Measurements from ENCODE around the gene MID1. TPM values are rescaled to one million over a fixed set of nuclear protein-coding genes. Genes with fewer than 3 reads are reported as not detected.
A peak's percentile ranks its signal among the peaks of the same experiment; 100 is the strongest.

The MID1 gene
- polyA plus RNA-seq, 2 of the 4 experiments (the other 2 are of a cell fraction) = 59.5 to 106 TPM

DNA sequence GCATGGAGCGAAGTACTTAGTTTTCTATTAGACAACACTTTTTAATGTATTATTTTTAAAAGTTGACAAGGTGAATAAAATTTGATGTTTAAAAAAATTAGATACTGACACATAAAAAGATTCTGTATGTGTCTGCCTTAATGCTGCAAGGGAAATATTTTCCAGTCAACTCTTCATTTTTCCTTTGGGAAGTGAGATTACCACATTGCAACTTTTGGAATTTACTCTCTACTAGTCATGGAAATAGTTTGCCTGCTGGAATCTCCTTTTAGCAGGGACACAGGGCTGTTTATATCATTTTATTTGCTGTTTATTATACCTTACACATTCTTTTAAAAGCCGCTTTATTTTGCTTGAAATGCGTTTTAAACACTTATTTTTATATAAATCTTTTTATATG lies 135.1 kb downstream of the MID1 start:
- no peak for TF ChIP-seq KDM1A (IDR thresholded peaks at IDR 0.05; ENCODE audit: low read depth)
- TF ChIP-seq CHD2 (IDR thresholded peaks at IDR 0.05; ENCODE audit: low read length, partially characterized antibody) = no peak
- TF ChIP-seq CHD4 (IDR thresholded peaks at IDR 0.05; ENCODE audit: borderline replicate concordance) = no peak
- TF ChIP-seq BHLHE40 (IDR thresholded peaks at IDR 0.05; ENCODE audit: low read depth, low read length) = no peak
- no peak for TF ChIP-seq KDM5A (IDR thresholded peaks at IDR 0.05)
- no peak for TF ChIP-seq HOXB5 (CRISPR knock-in tag; IDR thresholded peaks at IDR 0.05)
- TF ChIP-seq HOXA7 (CRISPR knock-in tag; IDR thresholded peaks at IDR 0.05) = no peak
- TF ChIP-seq ZC3H11A (IDR thresholded peaks at IDR 0.05) = no peak
- TF ChIP-seq POLR2A (IDR thresholded peaks at IDR 0.05; ENCODE audit: low read length) = no peak
- TF ChIP-seq EHMT2 (IDR thresholded peaks at IDR 0.05; ENCODE audit: low read depth) = no peak
- no peak for TF ChIP-seq ZSCAN20 (CRISPR knock-in tag; IDR thresholded peaks at IDR 0.05)
- Histone ChIP-seq H3K27ac (peak overlapping the region; percentile 65 to 84), H3K4me1 (peaks cover 48% of the 10 kb centered on the region), H3K4me2 (peak overlapping the region; percentile 73), H3K9me3 (no peaks in the 10 kb centered on the region), H3K4me3 (0 out of 3 replicates have a peak overlapping the region, but pooled peaks have one; percentile 2)
- FAIRE-seq (peak; percentile 95), ATAC-seq (peak in 1 of 2 experiments; percentile 18; a peak in 1 of 6 replicates), DNase-seq (ENCODE audit: low read depth in 1 of 2, low spot score in 1 of 2) (no peak)
- WGBS (ENCODE audit: missing lambda C conversion rate) = 81% methylated on average over 3 of the region's 3 CpGs
- POLR2A ChIA-PET = no interaction called here
- CTCF ChIA-PET = interaction anchor here (1.4 kb wide), 1 partner anchor 296 kb away, joined by 3 read pairs; no protein-coding TSS in a partner anchor

DNA sequence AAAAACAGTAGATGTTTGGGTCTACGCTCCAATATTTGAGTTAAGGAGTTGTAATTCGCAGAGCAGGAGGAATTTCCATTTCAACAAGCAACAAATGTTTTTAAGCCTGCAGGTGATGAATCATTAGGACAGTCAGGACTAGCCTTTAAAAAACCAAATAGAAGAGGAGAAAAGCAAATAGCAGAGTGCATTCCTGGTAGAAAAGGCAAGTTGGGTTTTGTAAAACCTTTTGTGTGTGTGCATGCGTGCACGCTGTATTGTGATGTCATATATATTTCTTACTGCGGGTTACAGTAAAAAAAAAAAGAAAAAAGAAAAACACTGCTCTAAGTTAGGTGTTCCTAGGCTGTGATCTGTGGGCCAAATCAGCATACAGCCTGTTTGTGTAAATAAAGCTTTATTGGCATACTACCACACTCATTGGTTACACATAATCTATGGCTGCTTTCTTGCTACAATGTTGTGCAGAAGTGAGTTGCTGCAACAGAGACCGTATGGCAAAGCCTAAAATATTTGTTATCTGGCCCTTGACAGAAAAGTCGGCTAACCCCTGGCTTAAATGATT lies 135.6 kb downstream of the MID1 start:
- WGBS (ENCODE audit: missing lambda C conversion rate) = 5% methylated on average over 7 of the region's 7 CpGs
- ATAC-seq = peak; percentile 71 to 82; a peak in 5 of 6 replicates
- ChIA-PET CTCF (interaction anchor here (1.4 kb wide), 1 partner anchor 295 kb away, joined by 3 read pairs; no protein-coding TSS in a partner anchor), POLR2A (no interaction called here)
- Histone ChIP-seq H3K4me3 (0 out of 3 replicates have a peak overlapping the region, but pooled peaks have one; percentile 2), H3K4me2 (peak overlapping the region; percentile 73), H3K4me1 (peaks cover 48% of the 10 kb centered on the region), H3K27ac (peak overlapping the region; percentile 65 to 84), H3K9me3 (no peaks in the 10 kb centered on the region)
- no peak for TF ChIP-seq RNF2 (IDR thresholded peaks at IDR 0.05; ENCODE audit: borderline replicate concordance, low read depth)
- no peak for TF ChIP-seq RCOR1 (IDR thresholded peaks at IDR 0.05; ENCODE audit: low read depth, low read length)
- peak; percentile 50; the same call in 1 of the 2 replicates for TF ChIP-seq FOSL2 (IDR thresholded peaks at IDR 0.05)
- peak; percentile 49; the same call in 1 of the 2 replicates for TF ChIP-seq FOSL2 (CRISPR knock-in tag; IDR thresholded peaks at IDR 0.05)
- TF ChIP-seq JUNB (IDR thresholded peaks at IDR 0.05) = peak; percentile 47
- TF ChIP-seq, protein P1, sequence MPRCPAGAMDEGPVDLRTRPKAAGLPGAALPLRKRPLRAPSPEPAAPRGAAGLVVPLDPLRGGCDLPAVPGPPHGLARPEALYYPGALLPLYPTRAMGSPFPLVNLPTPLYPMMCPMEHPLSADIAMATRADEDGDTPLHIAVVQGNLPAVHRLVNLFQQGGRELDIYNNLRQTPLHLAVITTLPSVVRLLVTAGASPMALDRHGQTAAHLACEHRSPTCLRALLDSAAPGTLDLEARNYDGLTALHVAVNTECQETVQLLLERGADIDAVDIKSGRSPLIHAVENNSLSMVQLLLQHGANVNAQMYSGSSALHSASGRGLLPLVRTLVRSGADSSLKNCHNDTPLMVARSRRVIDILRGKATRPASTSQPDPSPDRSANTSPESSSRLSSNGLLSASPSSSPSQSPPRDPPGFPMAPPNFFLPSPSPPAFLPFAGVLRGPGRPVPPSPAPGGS (IDR thresholded peaks at IDR 0.05) = 0 out of 3 replicates have a peak, but pooled peaks have one; percentile 27
- TF ChIP-seq CEBPB (IDR thresholded peaks at IDR 0.05) = peak; percentile 13 to 22; a peak in 1 of 4 replicates
- TF ChIP-seq, protein P2, sequence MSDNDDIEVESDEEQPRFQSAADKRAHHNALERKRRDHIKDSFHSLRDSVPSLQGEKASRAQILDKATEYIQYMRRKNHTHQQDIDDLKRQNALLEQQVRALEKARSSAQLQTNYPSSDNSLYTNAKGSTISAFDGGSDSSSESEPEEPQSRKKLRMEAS (IDR thresholded peaks at IDR 0.05) = peak; percentile 60
- no peak for TF ChIP-seq HOXA7 (CRISPR knock-in tag; IDR thresholded peaks at IDR 0.05)
- TF ChIP-seq NPAS2 (CRISPR knock-in tag; IDR thresholded peaks at IDR 0.05; ENCODE audit: borderline replicate concordance) = no peak
- no peak for TF ChIP-seq HDAC2 (IDR thresholded peaks at IDR 0.05)
- TF ChIP-seq JUN (IDR thresholded peaks at IDR 0.05) = 0 out of 5 replicates have a peak, but pooled peaks of 1 of the 2 experiments have one; percentile 36
- no peak for TF ChIP-seq KDM1A (IDR thresholded peaks at IDR 0.05; ENCODE audit: low read depth)
- TF ChIP-seq GATA3 (IDR thresholded peaks at IDR 0.05; ENCODE audit: borderline replicate concordance) = peak; percentile 69
- peak; percentile 99 for FAIRE-seq
- peak in 1 of 2 experiments; percentile 61 for DNase-seq (ENCODE audit: low read depth in 1 of 2, low spot score in 1 of 2)

DNA sequence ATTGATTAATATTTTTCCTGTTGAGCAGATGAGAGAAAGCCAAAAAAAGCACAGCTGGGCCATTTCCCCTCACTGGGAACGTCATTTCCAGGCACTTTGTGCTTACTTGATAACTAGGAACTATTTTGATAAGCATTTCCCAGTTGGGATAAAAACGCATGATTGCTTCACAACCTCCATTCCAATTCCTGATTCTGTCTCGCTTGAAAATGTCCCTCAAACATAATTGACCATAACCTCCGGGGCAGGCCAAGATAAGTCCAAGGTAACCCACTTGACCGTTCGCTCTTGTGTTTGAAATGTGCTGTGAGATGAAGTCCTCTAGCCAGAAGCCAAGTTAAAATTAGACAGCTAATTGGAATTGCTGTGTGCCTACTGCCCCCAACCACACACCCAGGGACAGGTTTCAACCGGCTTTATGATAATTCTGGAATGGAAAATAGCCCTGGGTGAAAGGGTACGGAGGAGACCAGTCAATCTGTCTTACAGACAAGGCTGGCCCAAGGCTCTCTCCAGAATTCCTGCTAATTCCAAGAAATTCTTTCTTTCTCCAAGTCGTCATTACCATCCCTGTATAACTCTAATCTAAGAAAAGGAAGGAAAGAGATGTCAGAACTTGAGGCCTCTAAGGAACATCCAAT lies 137.1 kb downstream of the MID1 start:
- no peak for ATAC-seq
- no peaks in the 10 kb centered on the region for H3K9me3 ChIP-seq
- peaks cover 48% of the 10 kb centered on the region for H3K4me1 ChIP-seq
- ChIA-PET CTCF (interaction anchor here (0.6 kb wide), 1 partner anchor 62 kb away, joined by 3 read pairs; no protein-coding TSS in a partner anchor), POLR2A (interaction anchor here (0.6 kb wide), 1 partner anchor 97 kb away, joined by 3 read pairs; no protein-coding TSS in a partner anchor)
- no peak for FAIRE-seq
- DNase-seq (ENCODE audit: low read depth in 1 of 2, low spot score in 1 of 2) = no peak
- H3K27ac ChIP-seq = peak overlapping the region; percentile 51 to 84; a peak in 5 of 6 replicates
- H3K4me3 ChIP-seq = no peak overlapping the region
- H3K4me2 ChIP-seq = peak overlapping the region; percentile 73; the same call in 1 of the 3 replicates
- TF ChIP-seq, protein P3, sequence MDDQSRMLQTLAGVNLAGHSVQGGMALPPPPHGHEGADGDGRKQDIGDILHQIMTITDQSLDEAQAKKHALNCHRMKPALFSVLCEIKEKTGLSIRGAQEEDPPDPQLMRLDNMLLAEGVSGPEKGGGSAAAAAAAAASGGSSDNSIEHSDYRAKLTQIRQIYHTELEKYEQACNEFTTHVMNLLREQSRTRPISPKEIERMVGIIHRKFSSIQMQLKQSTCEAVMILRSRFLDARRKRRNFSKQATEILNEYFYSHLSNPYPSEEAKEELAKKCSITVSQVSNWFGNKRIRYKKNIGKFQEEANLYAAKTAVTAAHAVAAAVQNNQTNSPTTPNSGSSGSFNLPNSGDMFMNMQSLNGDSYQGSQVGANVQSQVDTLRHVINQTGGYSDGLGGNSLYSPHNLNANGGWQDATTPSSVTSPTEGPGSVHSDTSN (IDR thresholded peaks at IDR 0.05) = no peak
- TF ChIP-seq GATA3 (IDR thresholded peaks at IDR 0.05; ENCODE audit: borderline replicate concordance) = no peak
- no peak for TF ChIP-seq SMC3 (IDR thresholded peaks at IDR 0.05)
- TF ChIP-seq EHF (CRISPR knock-in tag; IDR thresholded peaks at IDR 0.05) = no peak
- no peak for TF ChIP-seq PHF8 (IDR thresholded peaks at IDR 0.05; ENCODE audit: borderline replicate concordance, low read depth)
- TF ChIP-seq ZNF302 (CRISPR knock-in tag; IDR thresholded peaks at IDR 0.05) = no peak
- 91% methylated on average over 9 of the region's 9 CpGs for WGBS (ENCODE audit: missing lambda C conversion rate)
